NCI-H2196 (cell line): ENCODE results near the gene IL19.

Source experiments
- DNase-seq: peaks from one replicate; lab custom pipeline; 2025; ENCODE audit not compliant: unreplicated experiment; lab: John Stamatoyannopoulos, UW

The IL19 gene

DNA sequence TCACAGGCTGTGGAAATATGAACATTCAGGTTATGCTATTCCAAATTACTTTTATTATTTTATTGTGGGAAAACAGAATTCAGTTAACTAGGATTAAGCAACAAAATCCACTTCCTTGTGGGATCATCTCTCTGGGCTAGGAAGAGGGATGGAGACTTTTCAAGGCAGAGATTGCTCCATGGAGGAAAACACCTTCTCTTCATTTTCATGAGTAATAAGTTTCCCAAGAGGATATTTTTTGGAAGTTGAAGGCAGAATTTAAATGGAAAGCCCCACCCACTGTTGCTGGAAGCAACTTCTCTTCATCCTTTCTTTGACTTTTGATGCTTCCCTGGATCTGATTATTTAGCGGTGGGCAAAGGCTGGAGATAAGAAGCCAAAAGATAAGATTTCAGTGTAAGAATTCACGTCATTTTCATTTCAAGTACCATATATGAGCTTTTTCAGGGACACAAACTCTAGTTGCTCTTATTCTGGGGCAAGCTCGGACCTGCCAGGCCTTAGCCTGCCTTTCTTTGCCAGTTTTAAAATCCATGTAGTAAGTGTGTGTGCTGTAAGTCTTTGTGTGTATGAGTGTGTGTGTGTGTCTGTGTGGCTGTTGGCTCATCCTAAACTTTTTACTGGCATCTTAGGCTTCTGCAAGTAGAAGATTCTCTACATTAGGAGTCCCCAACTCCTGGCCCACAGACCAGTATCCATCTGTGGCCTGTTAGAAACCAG lies 114.9 kb downstream of the IL19 start:
- no peak for DNase-seq

DNA sequence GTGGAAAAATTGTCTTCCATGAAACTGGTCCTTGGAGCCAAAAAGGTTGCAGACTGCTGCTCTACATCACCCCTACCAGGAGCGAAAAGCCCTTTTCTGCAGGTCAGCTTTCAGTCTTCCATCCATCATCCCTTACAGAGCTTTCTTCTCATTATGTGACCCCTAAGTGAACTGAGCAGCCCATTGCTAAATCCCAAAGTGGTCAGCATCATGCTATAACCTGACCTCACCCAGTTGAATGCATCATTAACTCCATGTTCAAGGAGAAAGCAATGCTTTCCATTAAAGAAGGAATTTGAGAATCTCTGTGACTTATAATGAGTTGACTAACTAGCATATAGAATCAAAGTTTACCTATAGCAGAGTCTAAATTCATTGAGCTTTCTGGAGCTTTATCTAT lies 116.3 kb downstream of the IL19 start:
- DNase-seq, result no peak

DNA sequence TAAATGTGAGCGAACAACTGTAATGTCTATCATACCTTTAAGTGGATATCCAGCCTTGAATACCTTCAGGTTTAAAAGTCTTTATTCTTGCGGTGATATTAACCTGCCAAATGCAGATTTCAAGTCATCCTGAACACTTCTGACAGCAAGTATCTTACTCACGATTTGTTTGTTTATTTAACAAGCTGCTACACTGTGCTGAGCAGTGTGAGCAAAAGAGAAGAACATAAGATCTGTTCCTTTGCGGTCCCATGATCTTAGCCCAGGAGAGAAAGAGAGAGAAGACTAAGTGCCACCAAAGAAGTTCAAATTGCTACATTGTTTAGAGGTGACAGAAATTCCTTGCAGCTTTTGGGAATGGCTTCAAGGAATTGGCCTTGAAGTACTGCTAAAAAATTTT lies 117.1 kb downstream of the IL19 start:
- no peak for DNase-seq

DNA sequence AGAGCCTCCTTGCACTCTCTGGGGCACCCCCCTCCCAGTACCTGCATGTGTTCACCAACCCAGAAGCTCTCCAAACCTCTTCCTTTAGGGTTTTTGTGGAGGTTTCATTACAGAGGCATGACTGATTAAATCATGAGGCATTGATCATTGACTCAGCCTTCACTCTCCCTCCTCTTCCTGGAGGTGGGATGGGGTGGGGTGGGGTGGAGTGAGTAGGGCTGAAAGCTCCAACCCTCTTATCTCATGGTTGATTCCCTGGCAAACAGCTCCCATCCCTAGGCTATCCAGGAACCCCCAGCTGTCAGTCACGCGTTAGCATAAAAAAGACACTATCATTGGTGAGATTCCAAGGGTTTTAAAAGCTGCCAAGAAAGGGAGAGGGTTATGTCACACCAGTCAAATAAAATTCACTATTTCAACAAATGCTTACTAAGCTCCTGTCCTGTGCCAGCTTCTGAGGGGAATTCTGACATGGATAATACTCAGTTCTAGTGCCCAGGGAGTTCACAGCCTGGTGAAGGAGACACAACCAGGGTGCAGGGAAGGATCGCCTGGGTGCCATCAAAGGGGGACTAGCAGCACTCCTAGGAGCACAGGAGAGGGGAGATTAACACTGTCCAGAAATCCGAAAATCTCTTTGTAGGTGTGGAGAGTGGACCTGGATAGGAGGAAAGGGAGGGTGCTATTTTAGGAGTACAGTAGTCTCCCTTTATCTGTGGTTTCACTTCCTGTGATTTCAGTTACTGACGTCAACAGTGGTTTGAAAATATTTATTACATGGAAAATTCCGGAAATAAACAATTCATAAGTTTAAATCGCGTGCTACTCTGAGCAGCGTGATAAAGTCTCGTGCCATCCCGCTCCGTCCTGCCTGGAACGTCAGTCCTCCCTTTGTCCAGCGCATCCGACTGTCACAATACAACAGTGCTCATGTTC lies 119.8 kb downstream of the IL19 start:
- DNase-seq, result no peak

DNA sequence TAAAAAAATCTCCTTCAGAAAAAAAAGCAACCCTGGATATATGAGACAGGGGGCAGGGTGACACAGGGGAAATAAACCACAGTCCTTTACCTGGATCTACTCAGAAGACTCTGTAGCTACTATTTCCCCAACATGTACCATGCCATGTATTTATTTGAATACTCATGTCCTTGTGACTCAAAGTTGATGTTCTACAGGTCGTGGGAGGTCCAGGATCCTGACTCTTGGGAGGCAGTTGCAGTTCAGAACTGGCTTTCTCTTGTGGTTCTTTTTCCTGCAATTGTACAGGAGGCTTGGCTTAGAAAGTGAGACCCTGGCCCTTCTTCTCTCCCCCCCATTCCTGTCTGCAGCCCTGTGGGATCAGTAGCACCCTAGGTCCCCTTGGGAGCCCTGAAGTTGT lies 120.8 kb downstream of the IL19 start:
- DNase-seq, result no peak
